ENCODE results near the gene TENT5C.

TENT5C gene

GRCh38 chr1:117594261-117594990, 11.4 kb upstream of the TENT5C start:
- no peak for DNase-seq

GRCh38 chr1:117596023-117596720, 9.7 kb upstream of the TENT5C start:
- DNase-seq = no peak

- DNase-seq = no peak
Measured at GRCh38 chr1:117598489-117598888, 7.4 kb upstream of the TENT5C start.

- DNase-seq = no peak
Measured at GRCh38 chr1:117599286-117600221, 6.3 kb upstream of the TENT5C start.

GRCh38 chr1:117600325-117600943, 5.4 kb upstream of the TENT5C start:
- DNase-seq = no peak

- no peak for DNase-seq
Measured at GRCh38 chr1:117600966-117601365, 4.9 kb upstream of the TENT5C start.

- no peak for DNase-seq
Measured at GRCh38 chr1:117602862-117603261, 3.0 kb upstream of the TENT5C start.

- DNase-seq = no peak
Measured at GRCh38 chr1:117605164-117605773, 579 bp upstream of the TENT5C start.

- DNase-seq = peak; percentile 33
Measured at GRCh38 chr1:117606649-117607430, 992 bp downstream of the TENT5C start.

- DNase-seq = no peak
Measured at GRCh38 chr1:117607471-117607870, 1.6 kb downstream of the TENT5C start.

GRCh38 chr1:117608115-117608615, 2.3 kb downstream of the TENT5C start:
- DNase-seq = no peak

- no peak for DNase-seq
Measured at GRCh38 chr1:117608758-117609157, 2.9 kb downstream of the TENT5C start.

GRCh38 chr1:117609471-117609911, 3.6 kb downstream of the TENT5C start:
- DNase-seq = no peak

GRCh38 chr1:117610036-117610435, 4.2 kb downstream of the TENT5C start:
- no peak for DNase-seq

GRCh38 chr1:117611121-117611601, 5.3 kb downstream of the TENT5C start:
- no peak for DNase-seq

- DNase-seq = no peak
Measured at GRCh38 chr1:117611894-117612483, 6.1 kb downstream of the TENT5C start.

GRCh38 chr1:117612517-117613248, 6.8 kb downstream of the TENT5C start:
- no peak for DNase-seq

GRCh38 chr1:117613249-117613968, 7.6 kb downstream of the TENT5C start:
- DNase-seq = no peak
